ENCODE results near the gene DBN1.
"Not testable (repeated sequence)": the region's sequence is repeated elsewhere in the genome, so short reads cannot be mapped to it uniquely, and the experiment has no call there.

- not testable (repeated sequence) for TF ChIP-seq CTCF (IDR thresholded peaks at IDR 0.05; ENCODE audit: extremely low read depth in 1 of 2, insufficient read depth in 1 of 2, low read depth in 1 of 2, low read length in 2 of 2); EZH2 (IDR thresholded peaks at IDR 0.05; ENCODE audit: borderline replicate concordance, low read depth, low read length, severe bottlenecking); POLR2AphosphoS5 (IDR thresholded peaks at IDR 0.05; ENCODE audit: insufficient read depth, low read depth, low read length); POLR2A (IDR thresholded peaks at IDR 0.05; ENCODE audit: low read depth, low read length); MAX (IDR thresholded peaks at IDR 0.05; ENCODE audit: insufficient read depth, insufficient read length); MYC (IDR thresholded peaks at IDR 0.05; ENCODE audit: low read depth, low read length); JUN (IDR thresholded peaks at IDR 0.05; ENCODE audit: borderline replicate concordance, insufficient read depth, insufficient read length, low read depth)
Observed at GRCh38 chr5:177417081-177417480, 56.4 kb downstream of the DBN1 start.
